GM04504 (cell line): Measurements from ENCODE around the gene ADGRD2.

ENCODE experiments used
- DNase-seq: peaks from one replicate; pipeline ENCODE4 v3.0.0-alpha.2; 2012; ENCODE audit warnings: low read depth

Gene ADGRD2

DNA sequence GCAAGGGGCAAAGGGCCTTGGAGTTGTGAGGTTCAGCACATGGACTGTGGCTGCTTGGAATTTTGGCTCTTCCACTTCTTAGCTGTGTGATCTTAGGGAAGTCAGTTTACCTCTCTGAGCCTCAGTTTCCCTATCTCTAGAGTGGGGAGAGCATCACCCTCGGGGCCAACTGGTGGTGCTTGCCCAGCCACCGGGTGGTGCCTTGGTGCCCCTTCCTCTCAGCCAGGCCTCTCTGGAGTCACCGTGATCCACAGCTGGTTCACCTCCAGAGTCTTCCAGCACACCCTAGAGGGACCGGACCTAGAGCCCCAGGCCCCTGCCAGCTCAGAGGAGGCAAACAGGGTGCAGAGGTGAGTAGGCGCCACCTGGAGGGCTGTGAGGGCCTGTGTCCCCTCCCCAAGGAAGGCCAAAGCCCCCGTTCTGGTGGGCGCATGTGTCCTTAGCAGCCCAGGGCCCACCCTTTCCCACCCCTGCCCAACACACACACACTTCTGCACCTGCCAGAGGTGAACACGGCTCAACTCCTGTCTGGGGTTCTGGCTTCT is 7.7 kb downstream of the ADGRD2 start:
- no peak for DNase-seq

DNA sequence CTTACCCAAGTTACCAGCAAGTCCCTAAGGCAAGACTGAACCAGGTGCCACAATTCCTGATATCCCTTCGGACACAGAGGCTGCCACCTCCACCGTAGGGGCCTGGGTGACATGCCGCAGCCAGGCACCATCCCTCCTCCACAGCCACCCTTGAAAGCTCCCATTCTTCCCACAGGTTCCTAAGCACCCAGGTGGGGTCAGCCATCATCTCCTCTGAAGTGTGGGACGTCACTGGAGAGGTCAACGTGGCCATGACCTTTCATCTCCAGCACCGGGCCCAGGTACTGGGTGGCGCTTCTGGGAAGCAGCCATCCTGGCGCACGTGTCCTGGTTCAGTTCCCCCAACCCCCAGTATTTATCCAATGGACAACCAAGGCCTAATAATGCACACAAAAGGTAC is 8.2 kb downstream of the ADGRD2 start:
- DNase-seq: no peak

DNA sequence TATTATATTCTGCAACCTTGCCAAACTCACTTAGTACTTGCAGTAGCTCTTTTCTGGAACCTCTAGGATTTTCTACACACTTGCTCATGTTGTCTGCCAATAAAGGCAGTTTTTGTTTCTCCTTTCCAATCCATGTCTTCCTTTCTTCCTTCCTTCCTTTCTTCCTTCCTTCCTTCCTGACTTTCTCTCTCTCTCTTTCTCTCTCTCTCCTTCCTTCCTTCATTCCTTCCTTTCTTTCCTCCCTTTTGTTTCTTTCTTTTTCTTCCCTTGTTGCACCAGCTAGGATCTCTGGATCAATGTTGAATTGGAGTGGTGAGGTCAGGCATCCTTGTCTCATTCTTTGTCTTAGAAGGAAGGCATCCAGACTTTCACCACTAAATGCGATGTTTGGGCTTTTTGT is 12.5 kb downstream of the ADGRD2 start:
- no peak for DNase-seq

GRCh38 chr9:124465736-124466135 is 15.5 kb downstream of the ADGRD2 start:
- no peak for DNase-seq

GRCh38 chr9:124467410-124468060 is 17.3 kb downstream of the ADGRD2 start:
- DNase-seq: no peak

- no peak for DNase-seq
These were observed 17.9 kb downstream of the ADGRD2 start for GRCh38 chr9:124468061-124468740.

- no peak for DNase-seq
These were observed 19.0 kb downstream of the ADGRD2 start for GRCh38 chr9:124469011-124469832.

- no peak for DNase-seq
These were observed 20.1 kb downstream of the ADGRD2 start for GRCh38 chr9:124470306-124470705.

DNA sequence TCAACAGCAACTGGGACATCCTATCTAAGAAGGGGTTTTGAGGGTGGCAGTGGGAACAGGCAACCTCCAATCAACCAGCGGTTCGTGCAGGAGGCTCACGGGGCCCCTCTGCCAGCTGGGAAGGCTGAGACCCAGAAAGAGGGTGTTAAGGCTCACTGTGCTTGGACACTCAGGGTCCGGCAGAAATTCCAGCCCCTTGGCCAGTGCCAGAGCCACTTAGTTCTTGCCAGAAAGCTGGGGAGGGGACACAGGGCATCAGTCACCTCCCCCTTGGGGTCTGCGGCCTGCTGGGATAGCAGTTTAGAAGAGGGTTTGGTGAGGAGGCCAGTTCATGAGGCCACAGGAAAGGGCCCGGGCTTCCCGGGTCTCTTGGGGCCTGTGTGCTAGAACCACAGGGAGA is 20.5 kb downstream of the ADGRD2 start:
- no peak for DNase-seq

- no peak for DNase-seq
These were observed 21.5 kb downstream of the ADGRD2 start for GRCh38 chr9:124471761-124472160.

GRCh38 chr9:124472770-124473169 is 22.5 kb downstream of the ADGRD2 start:
- no peak for DNase-seq

GRCh38 chr9:124473310-124473709 is 23.1 kb downstream of the ADGRD2 start:
- DNase-seq: no peak

GRCh38 chr9:124474151-124474550 is 23.9 kb downstream of the ADGRD2 start:
- no peak for DNase-seq

DNA sequence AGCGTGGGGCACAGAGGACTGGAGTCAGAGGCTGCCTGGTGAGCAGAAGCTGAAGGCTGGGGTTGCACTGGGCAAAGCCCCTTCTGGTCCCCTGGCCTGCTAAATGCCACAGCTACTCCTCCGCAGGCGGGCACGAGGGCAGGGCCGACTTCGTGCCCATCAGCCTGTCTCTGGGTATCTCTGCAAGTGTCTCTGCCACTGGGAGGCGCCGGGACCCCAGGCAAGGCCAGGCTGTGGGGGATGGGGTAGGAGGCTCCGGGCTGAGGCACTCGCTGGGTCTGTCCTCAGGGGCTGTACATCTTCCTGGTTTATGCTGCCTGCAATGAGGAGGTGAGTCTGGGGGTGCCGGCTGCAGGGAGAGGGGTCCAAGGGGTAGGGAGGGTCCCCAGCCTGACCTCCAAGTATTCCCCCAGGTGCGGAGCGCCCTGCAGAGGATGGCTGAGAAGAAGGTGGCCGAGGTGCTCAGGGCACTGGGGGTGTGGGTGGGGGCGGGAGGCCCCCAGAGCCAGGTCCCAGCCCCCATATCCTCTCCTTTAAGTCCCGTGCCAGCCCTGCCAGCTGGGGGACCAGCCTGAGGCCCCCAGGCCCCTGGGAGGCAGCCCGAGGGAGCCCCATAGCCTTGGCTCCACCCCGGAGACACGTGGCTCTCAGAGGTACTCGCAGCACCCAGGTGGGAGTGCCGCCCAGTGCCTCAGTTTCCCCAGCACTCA is 25.1 kb downstream of the ADGRD2 start:
- DNase-seq: no peak

DNA sequence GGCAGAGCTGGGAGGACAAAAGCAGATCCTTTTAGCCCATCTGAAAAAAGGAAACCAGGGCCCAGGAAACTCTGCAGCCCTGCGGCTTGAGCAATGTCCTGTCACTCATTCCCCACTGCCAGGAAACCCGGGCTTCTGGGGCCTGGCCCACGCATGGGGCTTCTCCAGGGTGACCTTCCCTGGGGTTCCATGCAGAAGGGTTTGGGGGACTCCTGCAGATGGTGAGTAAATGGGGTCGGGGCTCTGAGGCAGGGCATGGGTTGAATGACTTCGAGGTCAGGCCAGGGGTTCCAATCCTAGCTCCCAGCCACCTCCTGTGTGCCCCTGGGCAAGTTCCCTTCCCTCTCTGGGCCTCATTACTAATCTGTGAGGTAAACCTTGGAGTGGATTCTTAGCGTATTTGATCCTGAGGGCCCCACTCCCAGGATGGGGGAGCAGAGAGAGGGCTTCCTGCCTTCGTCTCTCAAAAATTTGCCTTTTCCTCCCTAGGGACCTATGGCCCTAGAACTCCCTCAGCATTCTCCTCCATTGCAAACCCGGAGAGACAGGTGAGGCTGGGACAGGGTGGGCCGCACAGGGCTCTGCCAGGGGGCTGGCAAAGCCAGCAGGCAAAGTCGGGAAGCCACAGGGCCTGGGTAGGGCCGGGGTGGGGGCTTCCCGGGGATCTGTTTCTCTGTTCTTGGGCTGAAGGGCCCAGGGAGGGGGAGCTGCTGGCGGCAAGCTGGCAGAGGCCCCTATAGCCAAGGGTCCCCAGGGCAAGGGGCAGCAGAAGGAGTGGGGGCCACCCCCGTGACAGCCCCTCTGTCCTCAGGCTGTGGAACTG is 25.8 kb downstream of the ADGRD2 start:
- DNase-seq: no peak

DNA sequence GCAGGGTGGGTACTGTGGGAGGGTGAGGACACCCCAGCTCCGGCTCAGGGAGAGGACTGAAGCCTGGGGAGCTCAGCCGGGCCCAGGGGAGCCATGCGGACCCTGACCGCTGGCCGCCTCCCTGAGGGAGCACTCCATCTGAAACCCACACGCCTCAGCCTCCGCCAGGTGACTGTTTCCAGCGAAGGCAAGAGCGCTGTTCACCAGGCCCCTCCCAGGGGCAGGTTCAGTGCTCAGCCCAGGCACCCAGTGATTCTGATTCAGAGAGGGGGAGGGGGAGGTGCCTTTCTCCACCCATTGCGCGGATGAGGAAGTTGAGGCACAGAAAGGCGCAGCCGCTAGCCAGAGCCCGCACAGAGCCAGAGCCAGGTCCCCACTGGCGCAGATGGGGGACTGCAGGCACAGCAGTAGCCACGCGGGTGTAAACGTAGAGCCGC is 27.0 kb downstream of the ADGRD2 start:
- no peak for DNase-seq

DNA sequence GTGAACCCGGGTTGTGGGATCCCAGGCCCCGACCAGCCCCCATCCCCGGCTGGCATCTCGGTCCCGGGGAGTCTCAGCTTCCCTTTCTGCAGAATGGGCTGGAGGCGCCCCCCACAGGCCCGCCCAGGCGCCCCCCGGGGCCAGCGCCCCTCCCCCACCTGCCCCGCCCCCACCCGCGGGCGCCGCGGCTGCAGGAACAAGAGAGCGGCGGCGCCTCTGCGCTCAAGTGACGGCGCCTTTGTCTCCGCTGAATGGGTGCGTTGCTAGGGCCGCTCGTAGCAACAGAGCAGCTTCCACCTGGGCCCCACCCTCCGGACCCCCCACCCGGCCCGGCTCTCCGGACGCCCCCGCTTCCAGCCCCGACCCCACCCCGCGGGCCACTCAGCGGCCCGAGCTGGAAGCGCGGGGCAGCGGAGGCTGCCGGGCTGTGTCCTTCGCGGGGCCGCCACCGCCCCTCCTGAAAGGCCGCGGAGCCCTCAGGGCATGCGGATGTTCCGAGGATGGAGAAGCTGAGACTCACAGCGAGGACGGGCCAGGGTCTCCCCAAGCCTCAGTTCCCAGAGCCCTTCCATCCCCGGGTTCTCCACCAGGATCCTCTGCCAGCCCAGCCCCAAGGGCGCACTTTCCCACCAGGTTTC is 27.5 kb downstream of the ADGRD2 start:
- DNase-seq: no peak

DNA sequence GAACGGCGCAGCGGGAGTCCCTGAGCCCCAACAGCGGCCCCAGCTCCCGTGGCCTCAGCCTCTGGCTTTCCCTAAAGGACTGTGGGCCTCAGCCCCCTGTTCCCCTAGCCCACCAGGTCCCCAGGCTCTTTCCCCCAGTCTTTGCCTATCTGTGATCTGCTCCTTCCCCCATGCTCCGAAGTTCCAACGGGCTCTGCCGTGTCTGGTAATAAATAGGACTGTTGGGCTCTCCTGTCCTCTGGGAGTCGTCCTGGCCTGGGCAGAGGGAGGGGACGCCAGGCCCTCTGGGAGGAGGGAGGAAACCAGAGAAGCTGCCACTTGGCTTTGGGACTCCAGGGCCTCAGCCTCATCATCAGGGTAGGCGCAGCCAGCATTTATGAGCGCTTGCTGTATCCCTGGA is 28.1 kb downstream of the ADGRD2 start:
- no peak for DNase-seq

- no peak for DNase-seq
These were observed 29.1 kb downstream of the ADGRD2 start for GRCh38 chr9:124479371-124479770.

DNA sequence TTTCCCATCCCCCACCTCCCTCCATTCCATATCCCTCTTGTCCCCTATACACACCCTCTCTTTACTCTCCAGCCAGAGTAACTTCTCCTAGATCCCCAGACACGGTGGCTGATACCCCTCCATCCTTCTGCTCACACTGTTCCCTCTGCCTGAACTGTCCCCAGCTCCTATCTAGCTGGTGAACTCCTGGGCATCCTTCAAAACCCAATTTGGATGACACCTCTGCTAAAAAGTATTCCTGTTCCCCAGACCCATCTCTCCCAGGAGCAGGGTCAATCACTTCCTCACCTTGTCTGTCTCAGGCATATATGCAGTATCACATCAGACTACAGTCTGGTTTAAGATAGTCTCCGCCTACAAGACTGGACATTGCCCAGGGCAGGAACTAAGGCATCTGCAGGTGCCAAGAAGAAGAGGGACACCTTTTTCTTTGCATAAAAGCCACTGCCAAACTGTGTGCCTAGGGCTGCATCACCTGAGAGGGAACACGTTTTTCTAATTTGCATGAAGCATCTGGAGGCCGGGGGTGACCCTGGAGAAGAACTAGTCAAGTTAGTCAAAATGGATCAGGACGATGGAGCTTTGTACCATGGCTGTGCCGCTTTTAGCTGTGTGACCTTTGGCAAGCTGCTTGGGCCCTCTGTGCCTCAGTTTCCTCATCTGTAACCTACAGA is 29.8 kb downstream of the ADGRD2 start:
- DNase-seq: no peak
